ENCODE results near the gene SUB1.
"Not testable (repeated sequence)": the region's sequence is repeated elsewhere in the genome, so short reads cannot be mapped to it uniquely, and the experiment has no call there.

Gene SUB1

GRCh38 chr5:32566319-32567111 is 18.8 kb upstream of the SUB1 start:
- no peak for DNase-seq

GRCh38 chr5:32571128-32571527 is 14.2 kb upstream of the SUB1 start:
- no peak for DNase-seq

- no peak for DNase-seq
These were observed 12.4 kb upstream of the SUB1 start for GRCh38 chr5:32572778-32573480.

GRCh38 chr5:32573481-32573854 is 11.9 kb upstream of the SUB1 start:
- not testable (repeated sequence) for DNase-seq

- no peak for DNase-seq
These were observed 10.7 kb upstream of the SUB1 start for GRCh38 chr5:32574540-32575175.

GRCh38 chr5:32578363-32578762 is 7.0 kb upstream of the SUB1 start:
- no peak for DNase-seq

- no peak for DNase-seq
These were observed 6.6 kb upstream of the SUB1 start for GRCh38 chr5:32578764-32579163.

- DNase-seq: no peak
These were observed 4.2 kb upstream of the SUB1 start for GRCh38 chr5:32581010-32581785.

- DNase-seq: no peak
These were observed 1.6 kb upstream of the SUB1 start for GRCh38 chr5:32583582-32584232.

GRCh38 chr5:32584646-32585045 is 711 bp upstream of the SUB1 start:
- DNase-seq: no peak

GRCh38 chr5:32585122-32585445 is 273 bp upstream of the SUB1 start:
- DNase-seq: no peak

GRCh38 chr5:32586276-32586599 is 881 bp downstream of the SUB1 start:
- DNase-seq: no peak

- DNase-seq: no peak
These were observed 1.8 kb downstream of the SUB1 start for GRCh38 chr5:32587067-32587551.

GRCh38 chr5:32589416-32589815 is 4.1 kb downstream of the SUB1 start:
- DNase-seq: no peak

- peak; percentile 19 for DNase-seq
These were observed 4.8 kb downstream of the SUB1 start for GRCh38 chr5:32589942-32590869.

GRCh38 chr5:32595118-32595517 is 9.8 kb downstream of the SUB1 start:
- no peak for DNase-seq

- no peak for DNase-seq
These were observed 11.8 kb downstream of the SUB1 start for GRCh38 chr5:32597041-32597629.

- DNase-seq: no peak
These were observed 13.0 kb downstream of the SUB1 start for GRCh38 chr5:32598260-32598937.

- DNase-seq: no peak
These were observed 13.7 kb downstream of the SUB1 start for GRCh38 chr5:32598997-32599549.

GRCh38 chr5:32600054-32600622 is 14.8 kb downstream of the SUB1 start:
- peak; percentile 66 for DNase-seq

Measured in amniotic stem cell (primary cell).